Esophagus muscularis mucosa (tissue), 3 donors: ENCODE data around the gene WDR82.

Experiments used
- CTCF ChIP-seq, 3 experiments: fragments of 200-600 bp in 2 of 3; fragments of 450-650 bp in 1 of 3; sonication (generic) in 2 of 3; IDR thresholded peaks; one replicate each; pipeline ENCODE4 v1.5.1; 2017 to 2019; ENCODE audit warnings: antibody characterized with exemption in 3 of 3, mild to moderate bottlenecking in 2 of 3, moderate library complexity in 1 of 3
- EP300 ChIP-seq: sonication (generic); formaldehyde crosslinking; IDR thresholded peaks from one replicate; pipeline ENCODE4 v1.6.1; 2017; ENCODE audit warnings: antibody characterized with exemption

GRCh38 chr3:52268036-52268435 is 10.4 kb downstream of the WDR82 start:
- peak; percentile 14 for TF ChIP-seq EP300
- TF ChIP-seq CTCF (IDR thresholded peaks at IDR 0.05): no peak
